SK-N-SH (cell line): Measurements from ENCODE around the gene XRRA1.

ENCODE experiments used
- CTCF ChIP-seq: fragments of 200-600 bp; sonication (generic); IDR thresholded peaks from 2 replicates; pipeline ENCODE4 v1.6.1; 2017; ENCODE audit warnings: antibody characterized with exemption, mild to moderate bottlenecking, moderate library complexity
- GATA2 ChIP-seq: sonication (generic); formaldehyde crosslinking; IDR thresholded peaks from 2 replicates; pipeline ENCODE4 v1.5.0; 2020; ENCODE audit warnings: mild to moderate bottlenecking, missing genetic modification reagents
- PBX3 ChIP-seq: IDR thresholded peaks from 2 replicates; pipeline ENCODE4; 2012
- POLR2AphosphoS5 ChIP-seq: IDR thresholded peaks from 2 replicates; pipeline ENCODE4 v1.6.1; 2012; ENCODE audit warnings: low read depth, low read length
- REST ChIP-seq: IDR thresholded peaks from 2 replicates; pipeline ENCODE4 v1.6.1; 2012; ENCODE audit warnings: mild to moderate bottlenecking, low read depth, low read length, moderate library complexity
- RFX5 ChIP-seq: IDR thresholded peaks from 2 replicates; pipeline ENCODE4 v1.6.1; 2012; ENCODE audit warnings: mild to moderate bottlenecking, improper control_type of control experiment, low read length
- TCF12 ChIP-seq: IDR thresholded peaks from 2 replicates; pipeline ENCODE4 v1.4.0; 2012

- TF ChIP-seq CTCF (no peak), RFX5 (peak; percentile 23; the same call in 1 of the 2 replicates), GATA2 (CRISPR knock-in tag) (peak; percentile 26; the same call in 1 of the 2 replicates), TCF12 (no peak), POLR2AphosphoS5 (peak; percentile 85), REST (peak; percentile 51; the same call in 1 of the 2 replicates), PBX3 (no peak)
Observed at GRCh38 chr11:74948898-74949752, at the start of gene XRRA1, which contains the start of gene SPCS2.
